Glomerular visceral epithelial cell (primary cell): ENCODE results near the gene NTM.

Experiments
- DNase-seq: peaks from one replicate; pipeline ENCODE4 v3.0.0-alpha.2; 2016; ENCODE audit errors: extremely low spot score

The NTM gene

GRCh38 chr11:131957875-131958274 is 587.5 kb downstream of the NTM start:
- no peak for DNase-seq

GRCh38 chr11:131962818-131963217 is 592.4 kb downstream of the NTM start:
- DNase-seq: no peak

DNA sequence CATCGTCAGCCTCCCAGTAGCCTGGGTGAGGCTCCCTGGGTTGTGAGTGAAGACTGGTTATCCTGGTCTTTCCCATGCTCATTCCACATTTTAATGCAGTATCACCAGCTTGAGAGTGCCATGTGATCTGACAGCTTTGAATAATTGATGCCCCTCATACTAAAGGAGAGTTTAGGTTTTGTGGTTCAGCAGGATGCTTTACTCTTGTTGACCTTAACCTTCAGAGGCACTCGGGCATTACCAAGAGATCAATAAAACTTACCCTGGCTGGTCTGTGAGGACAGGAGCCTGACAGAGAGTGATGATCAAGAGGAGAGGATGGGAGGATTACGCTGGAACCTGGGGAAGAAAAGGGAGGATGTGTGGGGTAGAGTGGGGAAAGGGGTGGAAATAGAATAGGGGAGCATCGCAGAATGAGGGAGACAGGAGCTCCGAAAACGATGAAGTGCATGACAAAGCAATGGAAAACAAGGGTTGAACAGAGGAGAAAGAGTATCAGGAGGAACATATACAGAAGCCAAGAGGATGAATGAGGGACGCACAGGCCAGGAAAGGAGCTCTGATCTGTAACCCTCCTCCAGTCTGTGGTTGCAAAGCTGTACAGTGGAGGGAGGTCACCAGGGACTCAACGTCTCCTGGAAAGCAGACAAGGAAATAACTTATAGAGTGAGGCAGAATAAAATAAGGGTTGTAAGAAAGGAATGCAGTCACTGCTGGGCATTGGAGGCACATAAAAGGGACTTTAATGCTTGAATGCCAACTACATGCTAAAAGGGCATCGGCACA is 594.5 kb downstream of the NTM start:
- DNase-seq: no peak

DNA sequence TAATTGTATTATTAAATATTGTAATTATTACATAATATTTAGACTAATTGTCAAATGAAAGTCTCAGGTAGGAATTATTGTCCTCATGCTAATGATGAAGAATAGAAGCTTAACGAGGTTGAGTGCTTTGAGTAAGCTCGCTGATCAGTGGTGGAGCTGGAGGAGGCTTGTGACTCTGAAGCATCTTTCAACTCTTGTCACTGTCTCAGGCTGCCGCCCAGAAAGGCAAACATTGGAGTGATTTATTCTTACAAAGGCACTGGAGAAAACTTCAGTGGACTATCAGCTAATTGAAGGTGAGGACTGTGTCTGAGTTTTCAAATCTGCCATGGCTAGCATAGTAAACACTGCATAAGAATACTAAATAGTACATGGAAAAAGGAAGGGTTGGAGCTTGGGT is 595.1 kb downstream of the NTM start:
- no peak for DNase-seq

DNA sequence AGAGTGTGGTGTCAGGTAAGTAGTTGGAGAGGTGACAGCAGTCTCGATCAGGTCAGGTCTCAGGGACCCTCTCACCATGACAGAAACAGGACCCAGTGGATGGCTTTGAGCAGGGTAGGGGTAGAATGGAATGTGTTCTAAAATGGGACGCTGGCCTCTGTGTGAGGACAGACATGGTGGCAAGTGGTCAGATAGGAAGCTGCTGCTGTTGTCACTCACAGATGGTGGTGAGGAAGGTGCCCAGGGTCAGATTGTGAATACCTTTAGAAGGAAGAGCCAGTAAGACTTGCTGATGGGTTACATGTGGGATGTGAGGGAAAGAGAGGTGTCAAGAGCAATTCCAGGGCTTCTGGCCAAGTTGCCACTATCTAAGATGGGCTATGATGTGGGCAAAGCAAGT is 596.3 kb downstream of the NTM start:
- no peak for DNase-seq

DNA sequence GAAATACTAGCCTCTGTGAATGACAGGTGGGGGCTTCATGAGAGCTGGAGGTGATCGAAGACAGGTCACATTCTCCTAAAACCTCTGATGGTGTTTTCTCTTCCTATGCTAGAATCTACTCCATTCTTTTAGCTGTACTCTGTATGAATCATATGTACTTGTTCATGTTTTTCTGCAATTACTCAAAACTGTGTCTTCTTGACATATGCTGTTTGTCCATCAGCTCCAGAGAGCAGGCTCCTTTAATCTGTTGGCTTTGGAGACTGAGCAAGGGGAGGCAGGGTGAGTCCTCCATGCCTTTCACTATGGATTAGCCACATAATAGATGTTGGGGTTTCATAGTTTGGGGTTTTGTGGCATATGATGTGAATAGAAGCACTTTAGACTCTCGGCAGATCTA is 598.8 kb downstream of the NTM start:
- DNase-seq: no peak

DNA sequence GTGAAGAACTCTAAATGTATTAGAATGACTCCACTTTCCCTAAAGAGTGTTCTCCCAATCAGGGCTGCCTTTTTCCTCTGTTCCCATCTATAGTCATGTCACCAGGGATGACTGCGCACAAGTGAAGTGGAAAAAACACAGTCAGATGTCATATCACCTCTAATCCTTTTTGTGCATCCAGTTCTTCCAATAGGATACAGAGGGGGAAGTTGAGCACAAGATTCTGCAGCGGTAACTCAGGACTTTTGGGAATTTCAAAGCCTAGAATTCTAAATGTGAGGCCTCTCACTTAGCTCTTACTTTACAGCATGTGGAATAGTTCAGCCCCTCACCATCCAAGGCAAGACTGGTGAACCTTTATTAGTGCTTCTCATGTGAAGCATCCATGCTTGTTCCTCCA is 602.6 kb downstream of the NTM start:
- DNase-seq: no peak

DNA sequence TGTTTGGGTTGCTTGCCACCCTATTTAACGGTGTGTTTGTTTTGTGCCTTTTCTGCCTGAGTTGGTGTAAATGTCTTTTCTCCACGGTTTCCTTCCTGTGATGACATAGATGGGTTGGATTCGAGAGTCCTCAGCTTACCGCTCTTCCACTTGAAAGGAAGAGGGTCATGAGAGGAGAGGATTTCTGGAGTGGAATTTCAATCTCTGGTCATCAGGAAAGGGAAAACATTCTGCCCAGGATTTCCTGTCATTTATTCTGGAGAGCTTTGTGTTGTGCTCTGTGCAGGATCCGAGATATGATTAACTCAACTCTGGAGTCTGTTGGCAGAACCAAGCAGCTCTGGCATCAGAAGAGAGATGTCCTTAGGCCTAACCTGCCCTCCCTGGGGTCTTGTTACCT is 605.2 kb downstream of the NTM start:
- no peak for DNase-seq

DNA sequence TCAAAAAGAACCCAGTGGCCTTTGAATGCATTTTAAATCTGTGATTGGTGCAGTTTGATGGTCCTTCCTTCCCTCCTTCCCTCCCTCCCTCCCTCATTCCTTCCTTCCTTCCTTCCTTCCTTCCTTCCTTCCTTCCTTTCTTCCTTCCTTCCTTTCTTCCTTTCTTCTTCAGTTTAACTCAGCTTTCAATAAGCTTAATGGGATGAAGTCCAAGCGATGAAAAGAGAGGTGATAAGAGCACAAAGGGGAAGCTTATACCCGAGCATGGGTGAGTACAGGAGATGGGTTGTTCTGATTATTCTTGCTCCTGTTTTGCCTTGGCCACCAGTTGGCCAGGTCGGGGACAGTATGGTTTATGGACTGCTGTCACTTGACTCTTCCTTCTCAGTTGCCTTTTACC is 605.6 kb downstream of the NTM start:
- no peak for DNase-seq

- DNase-seq: peak; percentile 84
These were observed 606.8 kb downstream of the NTM start for GRCh38 chr11:131977231-131977630.

DNA sequence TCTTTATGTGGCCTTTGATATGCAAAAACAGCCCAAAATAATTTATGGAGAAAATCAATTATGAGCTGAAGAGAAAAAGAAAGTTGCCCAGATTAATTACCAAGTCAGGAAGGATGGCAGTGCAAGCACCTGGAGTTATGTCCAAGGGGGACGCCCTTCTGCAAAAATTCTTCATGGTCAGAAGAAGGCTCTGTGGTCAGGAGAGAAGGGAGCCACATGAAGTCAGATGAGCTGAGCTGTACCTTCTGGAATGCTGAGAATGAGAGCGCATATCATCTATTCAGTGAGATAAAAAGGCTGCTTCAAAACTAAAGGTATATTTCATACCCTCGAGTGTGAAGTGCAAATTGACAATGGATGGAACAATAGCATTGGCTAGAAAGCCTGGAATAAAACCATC is 607.4 kb downstream of the NTM start:
- DNase-seq: peak; percentile 94

DNA sequence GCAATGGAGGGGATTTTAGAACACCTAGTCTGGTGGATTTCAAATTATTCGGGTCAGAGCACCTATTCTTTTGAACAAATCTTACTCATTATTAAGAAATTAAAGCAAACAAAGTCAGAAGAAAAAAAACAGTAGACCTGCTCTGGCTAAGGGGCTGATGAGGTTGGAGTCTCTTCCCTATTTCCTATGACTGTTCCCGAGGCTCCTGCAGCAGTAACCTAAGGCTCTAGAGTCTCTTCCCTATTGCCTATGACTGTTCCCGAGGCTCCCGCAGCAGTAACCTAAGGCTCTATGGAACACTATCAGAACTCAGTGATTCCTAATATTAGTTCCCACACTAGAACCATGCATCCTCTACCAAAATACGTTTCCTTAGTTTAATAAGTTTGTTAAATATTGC is 607.9 kb downstream of the NTM start:
- DNase-seq: peak; percentile 60

- no peak for DNase-seq
These were observed 608.9 kb downstream of the NTM start for GRCh38 chr11:131979364-131979763.

DNA sequence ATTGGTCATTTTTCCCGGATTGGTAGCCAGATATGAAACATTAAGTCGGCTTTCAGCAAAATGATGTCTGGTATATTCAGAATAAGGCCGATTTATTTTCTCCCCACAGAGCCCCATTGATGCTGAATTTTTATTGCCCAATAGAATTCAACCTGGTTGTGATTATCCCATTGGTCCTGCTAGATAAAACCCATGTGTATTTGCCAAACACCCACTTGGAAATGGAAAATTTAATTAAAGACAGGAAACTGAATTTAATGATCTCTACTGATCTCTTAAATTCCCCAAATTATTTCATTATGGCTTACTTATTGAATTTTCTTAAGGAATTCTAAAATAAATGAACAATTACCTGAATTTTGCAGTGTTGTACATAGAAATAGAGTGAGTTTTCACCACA is 609.8 kb downstream of the NTM start:
- no peak for DNase-seq

DNA sequence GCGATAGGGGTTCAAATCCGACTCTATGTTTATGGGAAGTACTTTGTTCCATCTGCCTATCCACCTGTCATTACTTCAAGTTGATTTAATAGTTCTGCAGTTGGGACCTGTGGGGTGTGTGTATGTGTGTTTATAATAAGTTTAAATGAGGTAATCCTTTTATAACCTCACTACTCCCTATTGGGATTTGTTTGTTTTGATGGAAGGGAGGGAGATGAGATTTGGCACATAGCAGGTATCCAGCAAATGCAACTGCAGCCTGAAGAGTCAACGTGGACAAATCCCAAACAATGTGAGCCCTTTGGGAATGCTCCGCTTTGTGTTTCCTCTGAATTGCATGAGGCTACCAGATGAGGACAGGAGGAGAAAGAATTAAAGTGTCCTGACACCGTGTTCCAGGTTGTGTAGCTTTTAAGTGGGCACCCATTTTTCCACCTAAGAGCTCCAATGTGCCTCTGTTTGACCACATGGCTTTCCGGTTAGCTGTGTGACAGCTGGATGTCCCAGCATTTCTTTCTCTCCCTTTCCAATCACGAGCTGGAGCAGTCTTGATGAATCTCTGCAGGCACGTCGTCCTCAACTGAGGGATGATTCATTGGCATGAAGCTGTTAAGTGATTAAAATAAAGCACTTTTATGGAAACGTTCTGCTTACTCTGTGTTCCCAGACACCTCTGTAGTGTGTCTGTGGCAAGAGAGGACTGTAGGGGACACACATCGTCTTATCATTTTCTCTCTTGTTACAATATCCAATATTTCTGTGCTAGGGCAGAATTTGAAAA is 610.7 kb downstream of the NTM start:
- DNase-seq: peak; percentile 15

- no peak for DNase-seq
These were observed 611.7 kb downstream of the NTM start for GRCh38 chr11:131982154-131982553.

DNA sequence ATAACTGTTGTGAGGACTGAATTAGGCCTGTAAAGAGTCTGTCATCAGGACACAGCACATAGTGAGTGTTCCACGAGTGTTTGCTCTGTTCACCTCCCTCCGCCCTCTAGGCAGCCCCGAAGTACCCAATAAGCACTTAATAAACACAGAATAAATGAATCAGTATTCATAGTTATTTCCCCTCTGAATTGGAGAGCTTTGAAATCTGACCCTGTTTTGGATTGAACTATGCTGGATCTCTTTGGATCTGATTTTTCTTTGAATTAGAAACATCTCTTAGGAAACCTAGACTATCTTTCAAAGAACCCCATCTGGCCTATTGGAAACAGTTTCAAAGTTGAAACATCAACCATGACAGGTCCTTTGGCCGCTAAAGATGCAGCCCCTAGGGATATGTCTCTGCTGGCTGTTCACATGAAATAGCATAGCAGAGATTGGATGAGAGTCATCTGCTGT is 615.5 kb downstream of the NTM start:
- no peak for DNase-seq

GRCh38 chr11:131987703-131988102 is 617.3 kb downstream of the NTM start:
- DNase-seq: no peak

DNA sequence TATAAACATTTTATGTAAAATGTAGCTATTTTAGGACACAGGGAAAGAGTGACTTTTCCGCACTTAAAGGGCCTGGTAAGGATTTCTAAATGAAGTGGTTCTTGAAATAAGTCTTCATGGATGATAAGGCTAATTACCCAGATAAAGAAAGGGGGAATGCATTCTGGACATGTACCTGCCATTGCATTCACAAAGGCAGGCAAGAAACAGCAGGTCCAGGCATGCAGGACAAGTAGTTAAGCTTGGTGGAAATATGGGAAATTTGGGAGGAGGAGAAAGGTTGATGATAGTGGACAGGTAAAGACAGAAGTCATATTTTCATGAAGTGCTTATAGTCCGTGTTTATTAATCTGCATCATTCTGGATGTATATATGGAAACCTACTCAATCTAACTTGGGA is 621.2 kb downstream of the NTM start:
- DNase-seq: no peak

- no peak for DNase-seq
These were observed 622.8 kb downstream of the NTM start for GRCh38 chr11:131993246-131993645.

DNA sequence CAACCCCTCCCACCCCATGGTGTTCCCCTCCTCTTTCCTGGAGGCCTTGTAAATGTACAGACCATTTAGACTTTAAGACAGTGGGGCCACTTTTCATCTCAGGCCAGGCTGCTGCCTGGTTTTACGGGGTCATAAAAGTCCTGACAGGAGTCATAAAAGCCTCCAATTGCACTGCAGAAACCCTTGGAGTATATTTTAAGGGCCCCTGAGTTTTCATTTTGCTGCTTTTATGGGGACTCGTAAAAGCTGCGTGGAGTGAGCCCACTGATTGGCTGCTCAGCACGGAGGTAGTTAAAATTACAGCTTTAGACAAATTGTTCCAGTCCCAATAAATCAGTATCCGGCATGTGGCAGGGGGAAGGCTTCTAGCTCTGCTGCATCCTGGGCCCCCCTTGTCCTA is 627.6 kb downstream of the NTM start:
- DNase-seq: no peak

GRCh38 chr11:131999084-131999483 is 628.7 kb downstream of the NTM start:
- no peak for DNase-seq

DNA sequence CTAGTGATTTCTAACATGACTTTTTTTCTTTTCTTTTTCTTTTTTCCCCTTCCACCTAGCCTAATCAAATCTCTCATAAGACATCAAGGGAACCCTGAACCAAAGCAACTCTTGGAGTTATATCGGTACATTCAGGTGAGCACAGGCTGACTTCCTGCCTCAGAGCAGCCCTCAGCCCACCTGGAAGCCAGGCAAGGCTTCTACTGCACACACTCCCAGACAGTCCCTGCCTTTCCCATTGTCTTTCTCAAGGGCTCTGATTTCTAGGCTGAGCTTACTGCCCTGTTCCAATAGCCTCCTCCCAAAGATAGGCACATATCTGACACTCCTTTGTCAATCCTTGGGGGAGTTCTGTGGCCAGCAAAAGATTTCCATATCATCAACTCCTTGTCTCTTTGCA is 629.5 kb downstream of the NTM start:
- no peak for DNase-seq
